ENCODE results near the gene ADIPOR2. TPM values are rescaled to one million over a fixed set of nuclear protein-coding genes. Genes with fewer than 3 reads are reported as not detected.
A peak's percentile ranks its signal among the peaks of the same experiment; 100 is the strongest.
"Not testable (repeated sequence)": the region's sequence is repeated elsewhere in the genome, so short reads cannot be mapped to it uniquely, and the experiment has no call there.

Gene ADIPOR2
- total and polyA plus RNA-seq, 8 donors = 2.9 to 185 (median 26.9) TPM

- H3K27me3 ChIP-seq; H3K9me3 ChIP-seq; H3K4me3 ChIP-seq; intact Hi-C loops (cut with DNase I; ENCODE audit: low total_unique reads): not testable (repeated sequence)
- 28 to 49% (median 29%) methylated on average over 3 of the region's 3 CpGs for WGBS, 5 donors
- Histone ChIP-seq H3K36me3 (peaks cover 0 to 20% (median 9%) of the 10 kb centered on the region in 4 donors), H3K4me1 (peaks cover 52 to 85% (median 68%) of the 10 kb centered on the region in 4 donors), H3K27ac (peak overlapping the region; percentile 54 to 75 (median 67))
- peak; percentile 71 to 82 for DNase-seq
- TF ChIP-seq POLR2A (IDR thresholded peaks at IDR 0.05) = peak in 1 of 4 donors; percentile 81
- TF ChIP-seq CTCF (IDR thresholded peaks at IDR 0.05) = peak in 1 of 7 experiments; percentile 7
- peak in 2 of 3 donors; percentile 74 to 87 for TF ChIP-seq POLR2AphosphoS5 (IDR thresholded peaks at IDR 0.05)
Observed at GRCh38 chr12:1711536-1712211, 20.8 kb downstream of the ADIPOR2 start.

GRCh38 chr12:1712305-1712704, 21.4 kb downstream of the ADIPOR2 start:
- DNase-seq; H3K4me3 ChIP-seq; H3K9me3 ChIP-seq; H3K27me3 ChIP-seq; intact Hi-C loops (cut with DNase I; ENCODE audit: low total_unique reads): not testable (repeated sequence)
- 71 to 82% (median 78%) methylated on average over 5 of the region's 5 CpGs for WGBS, 5 donors
- H3K36me3 ChIP-seq = peaks cover 0 to 20% (median 9%) of the 10 kb centered on the region in 4 donors
- H3K4me1 ChIP-seq = peaks cover 52 to 85% (median 68%) of the 10 kb centered on the region in 4 donors
- peak overlapping the region; percentile 13 to 67 (median 54) for H3K27ac ChIP-seq

- Histone ChIP-seq H3K4me1 (peaks cover 47 to 84% (median 66%) of the 10 kb centered on the region in 4 donors), H3K27ac (peak overlapping the region; percentile 18 to 67 (median 54)), H3K36me3 (peaks cover 0 to 20% (median 9%) of the 10 kb centered on the region in 4 donors)
- intact Hi-C loops (cut with DNase I; ENCODE audit: low total_unique reads); H3K27me3 ChIP-seq; H3K9me3 ChIP-seq; DNase-seq; H3K4me3 ChIP-seq: not testable (repeated sequence)
- 58 to 81% (median 61%) methylated on average over 5 of the region's 5 CpGs for WGBS, 5 donors
Observed at GRCh38 chr12:1712852-1713251, 22.0 kb downstream of the ADIPOR2 start.

GRCh38 chr12:1713783-1714348, 23.0 kb downstream of the ADIPOR2 start:
- 58 to 73% (median 63%) methylated on average over 14 of the region's 14 CpGs for WGBS, 5 donors

GRCh38 chr12:1715459-1715858, 24.6 kb downstream of the ADIPOR2 start:
- H3K4me3 ChIP-seq; H3K27me3 ChIP-seq; H3K9me3 ChIP-seq; intact Hi-C loops (cut with DNase I; ENCODE audit: low total_unique reads); DNase-seq: not testable (repeated sequence)
- peak overlapping the region in 2 of 5 donors; percentile 55 to 61 for H3K27ac ChIP-seq
- peaks cover 46 to 100% (median 66%) of the 10 kb centered on the region in 4 donors for H3K4me1 ChIP-seq
- WGBS, 5 donors = 95 to 99% (median 98%) methylated on average over 8 of the region's 8 CpGs
- peaks cover 0 to 20% (median 9%) of the 10 kb centered on the region in 4 donors for H3K36me3 ChIP-seq

More at GRCh38 chr12:1713783-1714348, 23.0 kb downstream of the ADIPOR2 start:
- intact Hi-C loops (cut with DNase I; ENCODE audit: low total_unique reads); H3K9me3 ChIP-seq; DNase-seq; H3K4me3 ChIP-seq; H3K27me3 ChIP-seq: not testable (repeated sequence)
- Histone ChIP-seq H3K36me3 (peaks cover 0 to 20% (median 9%) of the 10 kb centered on the region in 4 donors), H3K4me1 (peaks cover 47 to 94% (median 64%) of the 10 kb centered on the region in 4 donors), H3K27ac (peak overlapping the region; percentile 27 to 74 (median 59))
- peak in 1 of 3 donors; percentile 33 for TF ChIP-seq POLR2AphosphoS5 (IDR thresholded peaks at IDR 0.05)

GRCh38 chr12:1716215-1716862, 25.5 kb downstream of the ADIPOR2 start:
- peak overlapping the region in 2 of 5 donors; percentile 3 to 61 for H3K27ac ChIP-seq
- no peak for TF ChIP-seq EP300 (IDR thresholded peaks at IDR 0.05)
- TF ChIP-seq POLR2A (IDR thresholded peaks at IDR 0.05) = no peak
- no peak for TF ChIP-seq POLR2AphosphoS5 (IDR thresholded peaks at IDR 0.05)
- TF ChIP-seq CTCF (IDR thresholded peaks at IDR 0.05) = no peak
- no peaks in the 10 kb centered on the region for H3K27me3 ChIP-seq
- H3K4me3 ChIP-seq = no peak overlapping the region
- no peak for DNase-seq
- peaks cover 41 to 99% (median 59%) of the 10 kb centered on the region in 4 donors for H3K4me1 ChIP-seq
- H3K36me3 ChIP-seq = peaks cover 0 to 20% (median 9%) of the 10 kb centered on the region in 4 donors
- intact Hi-C loops (cut with DNase I; ENCODE audit: low total_unique reads) = no loop called here
- H3K9me3 ChIP-seq = peaks cover 3 to 8% (median 6%) of the 10 kb centered on the region in 4 donors
- WGBS, 5 donors = 47 to 59% (median 49%) methylated on average over 3 of the region's 3 CpGs

Measured in stomach (tissue), 9 donors.